NCI-H510A treated with DMSO at 0.1 percent for 48 hours (cell line): Measurements from ENCODE around the gene BBS10.
A peak's percentile ranks its signal among the peaks of the same experiment; 100 is the strongest.
"Not testable (repeated sequence)": the region's sequence is repeated elsewhere in the genome, so short reads cannot be mapped to it uniquely, and the experiment has no call there.

Source experiments
- DNase-seq: peaks from one replicate; lab custom pipeline; 2025; lab: John Stamatoyannopoulos, UW

The BBS10 gene

DNA sequence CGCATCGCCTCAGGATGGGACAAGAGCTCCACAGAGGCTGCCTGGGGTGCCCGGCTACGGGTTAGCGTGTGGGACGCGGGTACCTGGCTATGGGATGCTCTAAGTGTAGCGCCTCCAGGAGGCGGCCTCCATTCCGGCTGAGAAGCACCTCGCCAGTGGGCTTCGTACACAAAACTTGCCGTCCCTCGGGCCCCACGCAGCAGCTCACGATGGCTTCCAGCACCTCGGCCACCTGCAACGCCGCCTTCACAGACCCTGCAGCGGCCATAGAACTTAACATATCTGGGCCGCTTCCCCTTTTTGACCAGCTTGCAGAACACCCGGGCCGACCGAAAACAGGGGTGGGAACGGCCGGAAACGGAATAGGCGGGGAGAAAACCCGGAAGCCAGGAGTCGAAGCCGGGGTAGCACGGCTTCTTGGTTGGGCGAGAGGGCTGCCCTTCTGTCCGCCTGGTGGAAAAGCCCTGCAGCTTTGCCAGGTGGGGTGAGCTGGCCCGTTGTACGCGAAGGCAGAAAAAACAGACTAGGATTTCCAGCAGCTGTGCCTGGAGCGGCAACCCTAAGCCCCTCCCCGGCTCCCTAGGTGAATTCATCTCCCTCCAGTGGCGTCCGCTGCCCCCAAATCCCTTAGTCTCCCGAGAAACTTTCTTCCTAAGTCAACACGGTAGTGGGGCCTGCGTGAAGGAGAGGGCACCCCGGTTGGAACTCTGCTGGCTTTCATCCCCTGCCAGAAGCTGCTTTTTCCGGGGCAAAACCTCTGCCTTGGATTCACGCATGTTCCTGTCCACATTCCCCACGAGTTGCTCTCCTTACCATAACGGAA, at the start of gene BBS10:
Gene BBS10, minus strand, starts transcription at position 337 of the 823 bp plus-strand sequence. Its CDS starts 57 bp downstream, at position 280.
- DNase-seq, result peak; percentile 92

- DNase-seq, result no peak
Observed at GRCh38 chr12:76391461-76391860, 43.2 kb upstream of the BBS10 start.

GRCh38 chr12:76387614-76388013, 39.4 kb upstream of the BBS10 start:
- DNase-seq, result no peak

DNA sequence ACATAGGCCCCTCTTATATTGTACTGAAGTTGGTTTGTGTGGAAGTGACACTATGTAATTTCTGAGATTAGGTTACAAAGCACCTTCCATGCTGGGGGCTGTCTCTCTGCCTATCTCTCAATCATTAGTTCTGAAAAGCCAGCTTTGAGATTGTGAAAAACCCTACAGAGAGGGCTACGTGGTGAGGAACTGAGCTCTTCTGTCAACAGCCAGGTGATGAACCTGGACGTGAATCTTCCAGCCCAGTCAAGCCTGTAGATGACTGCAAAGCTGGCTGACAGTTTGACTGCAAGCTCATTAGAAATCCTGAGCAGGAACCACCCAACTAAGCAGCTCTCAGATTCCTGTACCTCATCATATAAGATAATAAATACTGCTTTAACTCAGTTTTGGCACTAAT, 36.3 kb upstream of the BBS10 start:
- no peak for DNase-seq

GRCh38 chr12:76383988-76384387, 35.8 kb upstream of the BBS10 start:
- no peak for DNase-seq

- DNase-seq, result no peak
Observed at GRCh38 chr12:76379261-76379660, 31.0 kb upstream of the BBS10 start.

- DNase-seq, result not testable (repeated sequence)
Observed at GRCh38 chr12:76376876-76377275, 28.7 kb upstream of the BBS10 start.

- no peak for DNase-seq
Observed at GRCh38 chr12:76375939-76376338, 27.7 kb upstream of the BBS10 start.

DNA sequence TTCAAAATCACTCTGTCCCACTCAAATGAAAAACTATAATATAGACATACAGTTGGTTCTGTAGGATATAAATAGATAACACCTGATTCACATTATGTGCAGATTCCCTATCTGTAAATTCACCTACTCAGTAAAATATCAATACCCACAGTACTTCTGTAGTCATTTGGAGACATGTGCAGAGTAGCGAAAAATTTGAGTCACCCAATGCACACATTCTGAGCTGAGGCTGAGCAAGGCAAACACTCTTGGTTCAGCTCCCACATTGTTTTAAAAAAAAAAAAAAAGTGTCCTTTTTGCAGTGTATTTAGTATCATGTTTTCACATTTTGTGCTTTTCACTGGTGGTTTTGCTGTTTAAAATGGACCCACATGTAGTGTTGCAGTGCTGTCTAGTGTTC, 27.3 kb upstream of the BBS10 start:
- DNase-seq, result no peak

DNA sequence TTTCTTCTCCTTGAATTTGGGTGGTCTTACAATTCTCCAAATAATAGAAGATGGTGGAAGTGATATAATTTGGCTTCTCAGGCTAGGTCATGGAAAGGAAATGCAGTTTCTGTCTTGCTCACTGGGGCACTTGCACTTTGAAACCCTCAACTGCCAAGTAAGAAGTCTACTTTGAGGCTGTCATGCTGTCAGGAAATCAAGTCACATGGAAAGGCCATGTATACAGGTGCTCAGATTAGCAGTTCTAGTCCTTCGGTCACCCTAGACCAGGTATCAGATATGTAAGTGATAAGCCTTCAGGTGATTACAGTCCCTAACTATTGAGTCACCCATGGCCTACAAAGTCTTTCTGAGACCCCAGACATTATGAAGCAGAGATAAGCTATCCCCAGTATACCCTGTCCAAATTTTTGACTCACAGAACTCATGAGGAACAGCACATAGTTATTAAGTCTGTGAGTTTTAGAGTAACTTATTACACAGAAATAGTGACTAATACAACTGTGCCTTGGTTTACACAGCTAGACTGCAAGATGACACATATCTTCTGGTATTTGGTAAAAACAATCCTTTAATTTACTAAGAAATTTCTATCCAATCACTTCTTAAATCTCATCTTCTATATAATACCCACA, 26.3 kb upstream of the BBS10 start:
- no peak for DNase-seq

DNA sequence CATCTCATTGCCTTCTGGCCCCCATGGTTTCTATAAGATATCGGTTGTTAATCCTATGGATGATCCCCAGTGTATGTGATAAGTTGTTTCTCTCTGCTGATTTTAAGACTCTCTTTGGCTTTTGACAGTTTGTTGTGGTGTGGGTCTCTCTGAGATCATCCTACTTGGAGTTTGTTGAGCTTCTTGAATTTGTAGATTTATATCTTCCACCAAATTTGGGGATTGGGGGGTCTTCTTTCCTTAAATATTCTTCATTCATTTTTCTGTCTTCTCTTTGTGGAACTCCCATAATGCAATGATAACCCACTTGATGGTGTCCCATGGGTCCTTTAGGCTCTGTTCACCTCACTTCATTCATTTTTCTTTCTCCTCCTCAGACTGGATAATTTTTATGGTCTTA, 20.0 kb upstream of the BBS10 start:
- no peak for DNase-seq

GRCh38 chr12:76366163-76366562, 17.9 kb upstream of the BBS10 start:
- no peak for DNase-seq

GRCh38 chr12:76364131-76364530, 15.9 kb upstream of the BBS10 start:
- DNase-seq, result not testable (repeated sequence)

GRCh38 chr12:76360316-76360715, 12.1 kb upstream of the BBS10 start:
- DNase-seq, result no peak

DNA sequence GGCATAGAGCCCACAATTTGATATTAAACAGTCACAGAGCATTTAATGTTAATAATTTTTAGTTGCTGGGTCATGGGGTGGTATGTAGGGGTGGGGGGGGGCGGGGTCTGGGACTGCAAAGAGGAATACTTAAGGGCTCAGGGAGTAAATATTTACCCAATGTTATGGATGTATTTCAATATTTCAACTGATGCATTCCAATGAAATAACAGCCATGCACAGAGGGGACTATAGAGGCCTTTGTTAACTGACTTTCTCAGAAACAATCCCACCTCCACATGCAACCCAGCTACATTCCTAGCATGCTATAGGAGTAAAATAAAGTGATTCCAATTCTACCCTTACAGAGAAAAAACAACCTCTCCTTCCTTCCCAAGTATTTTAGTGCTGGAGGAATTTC, 7.9 kb upstream of the BBS10 start:
- no peak for DNase-seq

DNA sequence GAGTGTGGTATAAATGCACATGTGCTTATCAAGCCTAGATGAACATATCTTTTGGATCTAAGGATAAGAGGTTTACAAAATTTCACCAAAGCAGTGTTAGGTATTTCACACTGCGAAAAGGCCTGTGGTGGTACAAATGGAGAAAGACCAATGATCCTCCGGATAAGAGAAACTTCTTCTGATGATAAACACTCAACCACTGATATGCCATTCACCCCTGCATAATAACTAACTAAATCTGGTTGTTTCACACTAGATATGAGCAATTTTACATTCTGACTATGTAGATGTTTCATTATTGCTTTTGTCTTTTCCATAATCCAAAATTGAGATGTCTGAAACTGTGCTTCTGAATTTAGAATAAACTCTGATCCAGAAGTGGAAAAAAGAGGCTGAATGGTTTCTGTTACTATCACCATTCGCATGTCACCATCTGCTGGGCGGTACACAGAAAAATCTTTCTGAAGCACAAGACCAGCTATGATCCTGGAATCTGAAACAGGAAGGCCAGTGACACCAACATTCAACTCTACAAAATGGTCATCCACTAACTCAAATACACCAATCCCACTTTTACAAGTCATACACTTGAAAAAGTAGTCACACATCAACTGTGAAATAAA, 1.3 kb downstream of the BBS10 start:
- peak; percentile 32 for DNase-seq

GRCh38 chr12:76346236-76346635, 2.0 kb downstream of the BBS10 start:
- DNase-seq, result no peak

DNA sequence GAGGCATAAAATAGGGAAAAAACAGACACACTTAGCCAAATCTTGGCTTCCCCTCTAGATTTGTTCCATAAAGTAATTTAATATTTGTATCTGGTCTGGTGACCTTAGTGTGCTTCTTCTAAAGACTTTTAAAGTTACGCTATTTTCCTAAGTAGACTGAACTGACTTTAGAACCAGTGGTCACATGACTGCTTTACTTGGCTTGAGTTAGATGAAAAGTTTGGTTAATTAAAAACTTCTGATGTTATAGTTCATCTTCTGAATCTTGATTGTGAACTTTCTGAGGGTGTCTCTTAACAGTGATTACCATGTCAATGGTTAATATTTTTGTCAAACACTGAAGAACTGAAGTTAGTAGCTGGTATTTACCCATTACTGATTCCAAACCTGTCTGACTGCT, 2.6 kb downstream of the BBS10 start:
- DNase-seq, result no peak

- DNase-seq, result no peak
Observed at GRCh38 chr12:76341436-76342030, 6.7 kb downstream of the BBS10 start.

GRCh38 chr12:76340680-76341435, 7.4 kb downstream of the BBS10 start:
- no peak for DNase-seq

DNA sequence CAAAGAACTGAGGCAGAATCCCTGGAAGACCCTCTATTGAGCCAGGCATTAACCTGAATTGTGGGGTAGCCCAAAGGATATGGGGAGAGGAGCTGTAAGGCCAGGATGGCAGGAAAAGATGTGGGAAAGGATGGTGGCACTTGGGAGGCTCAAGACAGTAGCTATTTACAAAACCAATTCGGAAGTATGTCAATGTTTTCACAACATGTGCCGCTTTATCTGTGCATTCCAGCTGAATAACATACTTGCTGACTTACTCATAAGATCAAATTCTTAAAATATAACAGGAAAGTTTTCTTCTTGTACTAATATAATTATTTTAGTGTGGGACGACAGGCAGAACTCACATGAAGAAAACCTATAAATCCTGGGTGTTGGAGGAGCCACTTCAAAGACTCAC, 10.6 kb downstream of the BBS10 start:
- no peak for DNase-seq

- no peak for DNase-seq
Observed at GRCh38 chr12:76332606-76333005, 15.6 kb downstream of the BBS10 start.
